ENCODE measurements around the gene ZNF526.

DNA sequence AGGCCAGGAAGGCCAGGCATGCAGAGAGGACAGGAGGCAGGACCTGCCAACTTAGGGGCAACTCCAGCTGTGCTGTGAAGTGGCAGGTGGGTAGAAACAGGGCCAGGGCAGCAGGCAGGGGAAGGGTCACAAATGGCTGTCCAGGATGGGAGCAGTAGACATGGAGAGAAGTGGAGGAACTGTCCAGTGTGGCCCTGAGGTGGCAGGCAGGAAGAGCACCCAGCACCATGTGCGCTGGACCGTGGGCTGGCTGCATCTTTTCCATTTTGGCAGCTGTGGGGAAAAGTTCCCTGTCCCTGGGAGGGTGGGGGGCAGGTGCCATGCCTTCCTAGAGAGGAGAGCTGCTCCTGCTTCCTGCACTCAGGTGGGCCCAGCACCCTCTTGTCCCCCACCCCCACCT is 16.4 kb upstream of the ZNF526 start:
- TF ChIP-seq, protein P1, sequence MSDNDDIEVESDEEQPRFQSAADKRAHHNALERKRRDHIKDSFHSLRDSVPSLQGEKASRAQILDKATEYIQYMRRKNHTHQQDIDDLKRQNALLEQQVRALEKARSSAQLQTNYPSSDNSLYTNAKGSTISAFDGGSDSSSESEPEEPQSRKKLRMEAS (IDR thresholded peaks at IDR 0.05; ENCODE audit: low read depth, low read length), result no peak
- TF ChIP-seq CTCF (IDR thresholded peaks at IDR 0.05; ENCODE audit: low read depth, low read length) (no peak), POLR2A (IDR thresholded peaks at IDR 0.05; ENCODE audit: extremely low read depth, insufficient read length) (no peak)

Data from NB4 (cell line).